Transverse colon (tissue), 3 donors: ENCODE results near the gene NOL11.

Source experiments
- CTCF ChIP-seq, 5 experiments: fragments of 200-600 bp in 3 of 5; fragments of 450-650 bp in 2 of 5; sonication (generic) in 3 of 5; IDR thresholded peaks; 1 replicate in 2 of 5; 2 replicates in 3 of 5; pipeline ENCODE4 v1.5.1; 2016 to 2017; ENCODE audit warnings: antibody characterized with exemption in 5 of 5, inconsistent platforms in 3 of 5, mild to moderate bottlenecking in 2 of 5, moderate library complexity in 1 of 5
- POLR2A ChIP-seq: fragments of 450-650 bp; IDR thresholded peaks from one replicate; pipeline ENCODE4 v1.6.1; 2016; ENCODE audit warnings: antibody characterized with exemption, mild to moderate bottlenecking, moderate library complexity

GRCh38 chr17:67772679-67773078 lies 54.9 kb downstream of the NOL11 start:
- TF ChIP-seq POLR2A = no peak
- TF ChIP-seq CTCF (IDR thresholded peaks at IDR 0.05) = no peak
